HG02840 (cell line): ENCODE data around the gene GNRHR.
A peak's percentile ranks its signal among the peaks of the same experiment; 100 is the strongest.

Experiments
- ATAC-seq: cut with Tn5 transposase; IDR thresholded peaks from one replicate; pipeline ENCODE4 v1.9.1; 2021; ENCODE audit warnings: mild to moderate bottlenecking, moderate library complexity, moderate number of reproducible peaks; ENCODE audit not compliant: unreplicated experiment, low FRiP score

Gene GNRHR

GRCh38 chr4:67702166-67702565, 52.0 kb downstream of the GNRHR start:
- ATAC-seq, result no peak

GRCh38 chr4:67701517-67701850, 52.7 kb downstream of the GNRHR start:
- peak; percentile 10 for ATAC-seq

DNA sequence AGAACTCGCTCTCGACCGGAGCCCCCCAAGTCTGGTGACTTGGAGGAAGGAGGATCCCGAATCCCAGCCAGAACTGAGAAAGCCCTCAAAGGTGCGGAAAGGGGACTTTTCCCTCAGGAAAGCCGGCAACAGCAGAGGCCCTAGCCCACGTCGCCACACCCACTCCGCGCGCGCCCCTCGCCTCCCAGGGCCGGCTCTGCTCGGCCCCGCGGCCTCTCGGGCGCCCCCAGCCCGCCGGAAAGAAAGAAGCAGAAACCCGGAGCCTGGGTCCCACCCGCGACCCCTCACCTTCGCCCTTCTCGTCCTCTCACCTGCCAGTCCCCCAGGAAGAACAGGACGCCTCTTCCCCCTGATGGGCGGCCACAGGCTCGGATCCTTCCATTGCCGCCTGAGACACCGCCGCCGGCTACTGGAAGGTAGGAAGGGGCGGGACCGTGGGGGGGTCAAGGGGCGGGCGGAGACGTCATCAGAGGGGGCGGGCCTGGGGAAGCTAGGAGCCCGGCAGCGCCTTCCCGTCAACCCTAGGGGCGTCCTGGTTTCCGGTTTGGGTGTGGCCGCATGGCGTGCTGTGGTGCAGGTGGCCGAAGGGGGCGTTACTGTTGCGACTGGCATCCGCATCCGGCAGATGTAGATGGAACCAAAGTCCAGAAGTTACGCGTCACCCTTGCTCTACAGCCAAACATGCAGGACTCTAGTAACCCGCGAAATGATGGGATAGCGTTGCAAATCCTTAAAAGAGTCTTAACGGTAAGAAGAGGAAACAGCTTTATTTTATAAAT, 53.3 kb downstream of the GNRHR start, which contains the start of gene UBA6:
UBA6 (minus strand) TSS at position 418 of the 779 bp plus-strand sequence; CDS start at position 382, 36 bp downstream.
- ATAC-seq, result peak; percentile 98

DNA sequence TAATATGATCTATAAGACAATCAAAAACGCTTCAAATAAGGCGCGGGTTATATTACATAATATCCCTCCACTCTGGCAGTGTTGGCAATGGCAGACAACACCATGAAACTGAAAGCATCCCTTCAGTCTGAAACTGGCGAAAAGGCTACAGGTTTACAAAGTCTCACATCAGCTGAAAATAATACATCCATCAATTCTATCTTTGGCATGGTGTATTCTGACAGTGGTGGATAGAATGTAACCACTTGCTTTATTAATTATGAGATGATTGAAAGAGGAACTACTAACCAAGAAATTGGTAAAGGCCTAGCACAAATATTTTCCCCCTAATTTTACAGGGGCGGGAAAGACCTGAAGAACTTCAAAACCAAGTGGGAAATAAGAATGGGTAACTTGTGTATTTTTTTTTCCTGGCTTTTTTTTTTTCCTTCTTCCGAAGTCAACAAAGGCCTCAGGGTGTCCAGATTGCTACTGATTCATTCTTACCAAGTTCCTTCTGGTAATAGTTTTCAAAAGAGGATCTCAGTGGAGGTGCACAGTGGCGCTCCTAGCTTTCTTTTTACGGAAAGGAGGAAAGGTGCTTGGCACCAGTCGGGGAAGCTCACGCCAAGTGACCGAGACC, 54.0 kb downstream of the GNRHR start:
- ATAC-seq, result no peak

- no peak for ATAC-seq
These were observed 54.6 kb downstream of the GNRHR start for GRCh38 chr4:67699603-67700002.

- ATAC-seq, result no peak
These were observed 56.1 kb downstream of the GNRHR start for GRCh38 chr4:67697860-67698687.

GRCh38 chr4:67696061-67696460, 58.1 kb downstream of the GNRHR start:
- ATAC-seq, result no peak

DNA sequence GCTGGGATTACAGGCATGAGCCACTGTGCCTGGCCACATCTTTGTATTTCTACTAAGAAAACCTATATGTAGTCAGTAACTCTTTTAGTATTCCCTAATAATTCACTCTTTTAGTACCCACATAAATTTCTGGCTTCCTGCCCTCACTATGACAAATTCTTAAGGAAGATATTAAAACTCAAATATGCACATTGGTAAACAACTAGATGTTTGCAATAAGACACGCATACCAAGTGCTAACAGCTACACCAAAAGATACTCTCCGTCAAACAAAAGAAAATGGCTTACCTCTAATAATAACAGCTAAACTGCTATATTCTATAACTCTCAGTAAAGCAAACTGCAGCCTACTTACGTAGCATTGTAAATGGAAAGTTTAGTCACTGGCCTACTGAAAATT, 59.5 kb downstream of the GNRHR start:
- ATAC-seq, result no peak

- no peak for ATAC-seq
These were observed 62.9 kb downstream of the GNRHR start for GRCh38 chr4:67691328-67691727.
